Kidney (tissue), 14 donors: ENCODE measurements around the gene DPYSL3. TPM values are rescaled to one million over a fixed set of nuclear protein-coding genes. Genes with fewer than 3 reads are reported as not detected.

Experiments used
- DNase-seq, 5 donors: peaks; one replicate each; pipeline ENCODE4 v3.0.0-alpha.2; 2013 to 2020
- FAIRE-seq: peaks from 2 replicates; lab custom pipeline; 2012; peaks lifted over from hg19 to GRCh38; lab: Jason Lieb, UNC
- H3K27ac ChIP-seq, 2 donors: one replicate each; pipeline ENCODE4 v1.7.0; 2013; ENCODE audit warnings: low read depth in 2 of 2, low read length in 2 of 2, inconsistent platforms in 1 of 2
- H3K27me3 ChIP-seq: one replicate; pipeline ENCODE4 v1.7.1; 2013; ENCODE audit warnings: low read length, inconsistent platforms; ENCODE audit not compliant: control insufficient read depth, insufficient read depth
- H3K36me3 ChIP-seq, 3 donors: one replicate each; pipeline versions ENCODE4 v1.7.0 to v1.7.1; 2013; ENCODE audit warnings: low read length in 3 of 3, control low read depth in 1 of 3, inconsistent platforms in 1 of 3; ENCODE audit not compliant: insufficient read depth in 3 of 3, control insufficient read depth in 2 of 3
- H3K4me1 ChIP-seq, 3 donors: one replicate each; pipeline versions ENCODE4 v1.7.0 to v1.7.1; 2013; ENCODE audit warnings: low read length in 3 of 3, inconsistent platforms in 1 of 3, low read depth in 1 of 3; ENCODE audit not compliant: control insufficient read depth in 2 of 3, insufficient read depth in 2 of 3
- H3K4me3 ChIP-seq, 3 donors: one replicate each; pipeline versions ENCODE4 v1.7.0 to v1.8.1; 2013; ENCODE audit warnings: low read length in 3 of 3, control low read depth in 1 of 3, inconsistent platforms in 1 of 3
- H3K9ac ChIP-seq, 3 donors: one replicate each; pipeline versions ENCODE4 v1.7.0 to v1.7.1; 2013; ENCODE audit warnings: low read length in 3 of 3, control low read depth in 1 of 3, inconsistent platforms in 1 of 3
- H3K9me3 ChIP-seq, 3 donors: one replicate each; pipeline versions ENCODE4 v1.7.0 to v1.7.1; 2013; ENCODE audit warnings: low read length in 3 of 3, control low read depth in 1 of 3, inconsistent platforms in 1 of 3; ENCODE audit not compliant: control insufficient read depth in 2 of 3, insufficient read depth in 1 of 3
- intact Hi-C: fragments of 100-400 bp; cut with DNase I; formaldehyde crosslinking; loops from one replicate; pipeline ENCODE4 v1.11.1; 2022
- polyA plus RNA-seq: library from polyadenylated mRNA; stranded (reverse); fragments of 350-450 nt; fragmentation: Illumina TruSeq; extraction: RNeasy Lipid Tissue Mini Kit (QIAGEN cat#74804); gene quantifications from one replicate; pipeline ENCODE4 v1.2.3, GENCODE V29; 2014; ENCODE audit warnings: low read depth, low replicate concordance; ENCODE audit not compliant: insufficient read depth
- total RNA-seq: library from RNA; stranded (reverse); fragmentation: NEBNext Ultra II Directional; extraction: Animal tissue kit (Norgen Biotek cat#: 25700); gene quantifications from one replicate; pipeline ENCODE4 v1.2.1, GENCODE V29; 2021
- TF ChIP-seq, protein P1 (sequence below): IDR thresholded peaks from 3 replicates; pipeline ENCODE4 v1.5.1; 2012; ENCODE audit warnings: mild to moderate bottlenecking, moderate library complexity, borderline replicate concordance; ENCODE audit not compliant: insufficient read depth; ENCODE audit errors: extremely low read depth
- donor health status: control.
- donor health status: control.
- donor health status: control.
- donor health status: control.
- donor health status: control.
- donor health status: DM: yes; HTN: yes; CAD: no.
- donor health status: Normal renal cell carcinoma (clear cell type).

Gene DPYSL3
- total and polyA plus RNA-seq, 2 donors from 2014 or later, result 7.1 to 19.1 TPM

DNA sequence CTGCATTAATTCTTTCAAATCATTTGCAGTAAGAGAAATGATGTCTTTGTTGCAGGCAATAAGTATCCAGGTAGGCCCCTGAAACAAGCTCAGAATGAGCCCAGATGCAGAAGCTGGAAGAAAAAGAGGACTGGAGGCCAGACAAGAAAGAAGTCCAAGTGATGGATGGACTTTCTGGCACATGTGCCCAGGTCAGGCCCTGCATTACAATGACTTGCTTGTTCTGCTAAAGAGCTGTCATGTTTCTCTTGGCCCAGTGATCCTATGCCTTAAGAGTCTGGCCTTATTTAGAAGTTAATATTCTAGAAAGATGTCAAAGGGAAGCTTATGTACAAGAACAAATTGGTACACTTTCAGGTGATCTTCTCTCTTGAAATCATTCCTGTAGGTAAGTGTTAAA lies 64.8 kb downstream of the DPYSL3 start:
- H3K4me3 ChIP-seq, result no peak overlapping the region
- no peaks in the 10 kb centered on the region for H3K4me1 ChIP-seq
- intact Hi-C loops, result no loop called here
- no peaks in the 10 kb centered on the region for H3K36me3 ChIP-seq
- TF ChIP-seq, protein P1, sequence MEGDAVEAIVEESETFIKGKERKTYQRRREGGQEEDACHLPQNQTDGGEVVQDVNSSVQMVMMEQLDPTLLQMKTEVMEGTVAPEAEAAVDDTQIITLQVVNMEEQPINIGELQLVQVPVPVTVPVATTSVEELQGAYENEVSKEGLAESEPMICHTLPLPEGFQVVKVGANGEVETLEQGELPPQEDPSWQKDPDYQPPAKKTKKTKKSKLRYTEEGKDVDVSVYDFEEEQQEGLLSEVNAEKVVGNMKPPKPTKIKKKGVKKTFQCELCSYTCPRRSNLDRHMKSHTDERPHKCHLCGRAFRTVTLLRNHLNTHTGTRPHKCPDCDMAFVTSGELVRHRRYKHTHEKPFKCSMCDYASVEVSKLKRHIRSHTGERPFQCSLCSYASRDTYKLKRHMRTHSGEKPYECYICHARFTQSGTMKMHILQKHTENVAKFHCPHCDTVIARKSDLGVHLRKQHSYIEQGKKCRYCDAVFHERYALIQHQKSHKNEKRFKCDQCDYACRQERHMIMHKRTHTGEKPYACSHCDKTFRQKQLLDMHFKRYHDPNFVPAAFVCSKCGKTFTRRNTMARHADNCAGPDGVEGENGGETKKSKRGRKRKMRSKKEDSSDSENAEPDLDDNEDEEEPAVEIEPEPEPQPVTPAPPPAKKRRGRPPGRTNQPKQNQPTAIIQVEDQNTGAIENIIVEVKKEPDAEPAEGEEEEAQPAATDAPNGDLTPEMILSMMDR, result no peak
- no peaks in the 10 kb centered on the region for H3K9me3 ChIP-seq
- no peaks in the 10 kb centered on the region for H3K27me3 ChIP-seq
- no peak overlapping the region for H3K9ac ChIP-seq
- DNase-seq (no peak), FAIRE-seq (no peak)
- H3K27ac ChIP-seq, result no peak overlapping the region

DNA sequence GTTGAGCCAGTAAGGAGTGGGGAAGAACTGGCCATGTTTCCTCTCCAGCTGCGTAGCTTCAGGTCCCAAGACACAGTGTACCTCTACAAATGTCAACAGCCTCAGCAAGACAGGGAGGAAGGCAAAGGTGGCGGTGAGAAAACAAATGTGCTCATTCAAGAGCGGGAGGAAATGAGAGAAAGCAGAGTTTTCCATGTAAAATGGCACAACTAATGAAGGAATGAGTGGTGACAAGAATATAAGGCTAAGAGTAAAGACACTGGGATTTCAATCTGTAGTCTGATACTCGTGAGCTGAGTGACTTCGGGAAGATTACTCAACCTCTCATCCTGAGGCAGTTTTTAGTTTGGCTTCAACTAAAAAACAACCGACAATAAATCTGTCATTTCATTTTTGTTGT lies 67.6 kb downstream of the DPYSL3 start:
- no peak for FAIRE-seq
- Histone ChIP-seq H3K27ac (no peak overlapping the region), H3K36me3 (no peaks in the 10 kb centered on the region), H3K4me3 (no peak overlapping the region), H3K27me3 (no peaks in the 10 kb centered on the region), H3K9ac (no peak overlapping the region), H3K4me1 (no peaks in the 10 kb centered on the region), H3K9me3 (no peaks in the 10 kb centered on the region)
- intact Hi-C loops, result no loop called here
- peak in 2 of 5 donors; percentile 29 to 32 for DNase-seq
- TF ChIP-seq, protein P1, result no peak

DNA sequence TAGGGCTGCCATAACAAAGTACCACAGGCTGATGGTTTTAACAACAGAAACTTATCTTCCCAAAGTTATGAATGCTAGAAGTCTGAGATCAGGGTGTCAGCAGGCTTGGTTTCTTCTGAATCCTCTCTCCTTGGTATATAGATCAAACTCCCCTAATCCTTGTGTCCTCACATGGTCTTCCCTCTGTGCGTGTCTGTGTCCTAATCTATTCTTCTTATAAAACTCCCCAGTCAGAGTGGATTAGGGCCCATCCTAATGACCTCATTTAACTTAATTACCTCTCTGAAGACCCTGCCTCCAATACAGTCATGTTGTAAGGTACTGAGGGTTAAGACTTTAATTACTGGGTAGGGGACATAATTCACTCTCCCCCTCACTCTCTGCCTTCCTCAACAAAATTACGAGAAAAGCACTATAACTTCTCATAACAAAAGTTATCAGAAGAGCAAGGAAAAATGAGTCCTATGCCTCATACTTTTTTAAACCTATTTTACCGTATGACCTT lies 68.6 kb downstream of the DPYSL3 start:
- Histone ChIP-seq H3K27ac (no peak overlapping the region), H3K4me1 (no peaks in the 10 kb centered on the region), H3K9me3 (no peaks in the 10 kb centered on the region), H3K36me3 (no peaks in the 10 kb centered on the region), H3K27me3 (no peaks in the 10 kb centered on the region), H3K9ac (no peak overlapping the region), H3K4me3 (no peak overlapping the region)
- FAIRE-seq (no peak), DNase-seq (no peak)
- intact Hi-C loops, result no loop called here
- TF ChIP-seq, protein P1, result no peak

DNA sequence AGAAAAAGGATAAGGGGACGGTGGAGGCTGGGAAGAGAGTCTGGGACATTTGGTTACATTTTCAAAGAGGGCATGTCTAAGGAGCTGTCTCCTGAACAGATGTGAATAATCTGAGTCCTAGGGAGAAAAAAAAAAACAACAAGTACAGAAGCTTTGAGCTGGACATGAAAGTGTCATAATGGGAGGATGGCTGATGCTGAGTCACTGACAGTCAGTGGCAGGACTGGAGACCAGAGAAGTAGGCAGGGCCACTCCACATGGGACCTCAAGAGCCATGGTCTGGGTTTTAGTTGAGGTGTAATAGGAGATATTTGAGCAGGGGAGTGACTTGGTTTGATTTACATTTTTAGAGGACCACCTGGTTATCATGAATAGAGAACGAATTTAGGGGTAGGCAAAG lies 70.6 kb downstream of the DPYSL3 start:
- no peaks in the 10 kb centered on the region for H3K9me3 ChIP-seq
- no peak for FAIRE-seq
- no peaks in the 10 kb centered on the region for H3K27me3 ChIP-seq
- H3K4me1 ChIP-seq, result no peaks in the 10 kb centered on the region
- TF ChIP-seq, protein P1, result no peak
- H3K27ac ChIP-seq, result no peak overlapping the region
- H3K9ac ChIP-seq, result no peak overlapping the region
- H3K36me3 ChIP-seq, result no peaks in the 10 kb centered on the region
- H3K4me3 ChIP-seq, result no peak overlapping the region
- no peak for DNase-seq
- intact Hi-C loops, result no loop called here
